NCI-H82 (cell line): ENCODE measurements around the gene SFMBT1.

Experiments used
- DNase-seq: peaks from one replicate; lab custom pipeline; 2025; lab: John Stamatoyannopoulos, UW

SFMBT1 gene

DNA sequence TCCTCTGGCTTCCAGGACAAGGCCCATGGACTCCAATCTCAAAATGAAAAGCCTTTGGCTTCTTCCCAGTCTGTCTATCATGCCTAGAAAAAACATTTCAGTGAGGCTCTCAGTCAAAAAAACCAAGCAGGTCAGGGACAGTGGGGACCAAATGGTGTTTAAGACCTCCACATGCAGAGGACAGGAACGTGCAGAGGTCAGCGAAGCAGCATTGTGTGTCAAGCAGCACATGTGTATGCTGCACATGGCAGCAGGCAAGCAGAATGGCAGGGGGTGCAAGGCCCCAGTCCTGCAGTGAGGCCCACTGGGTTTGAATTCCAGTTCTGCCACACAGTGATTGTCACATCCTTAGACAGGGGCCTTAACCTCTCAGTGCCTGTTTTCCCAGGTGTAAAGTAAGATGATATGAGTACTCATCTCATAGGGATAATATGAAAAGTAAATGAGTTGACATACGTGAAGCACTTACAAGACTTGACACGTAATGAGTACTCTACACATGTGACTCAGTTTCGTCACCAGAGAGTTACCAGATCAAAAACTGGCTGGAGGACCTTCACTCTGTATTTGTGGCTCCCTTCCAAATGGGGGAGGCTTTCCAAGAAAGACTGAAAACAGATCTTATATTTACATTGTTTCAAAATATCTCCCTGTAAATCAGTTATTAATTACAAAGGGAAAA, 159.7 kb downstream of the SFMBT1 start:
- no peak for DNase-seq

DNA sequence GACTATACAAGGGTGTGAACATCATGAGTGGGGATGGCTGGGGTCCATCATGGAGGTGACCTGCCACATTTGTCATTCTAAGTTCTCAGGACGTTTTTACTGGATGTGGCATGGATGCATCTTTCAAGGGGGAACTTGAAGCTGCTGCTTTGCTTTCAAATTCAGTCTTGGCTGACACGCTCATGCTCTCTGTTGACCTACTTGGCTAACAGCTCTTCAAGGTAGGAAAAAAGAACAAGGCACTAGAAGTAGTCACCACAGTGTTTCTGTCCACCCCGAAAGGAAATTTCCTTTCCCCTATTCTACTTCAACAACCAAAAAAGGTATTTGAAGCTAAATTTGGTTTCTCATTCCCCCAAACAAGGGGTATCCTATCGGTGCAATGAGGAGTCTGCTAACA, 163.5 kb downstream of the SFMBT1 start:
- DNase-seq, result no peak

GRCh38 chr3:52881871-52882270, 164.0 kb downstream of the SFMBT1 start:
- DNase-seq, result no peak

DNA sequence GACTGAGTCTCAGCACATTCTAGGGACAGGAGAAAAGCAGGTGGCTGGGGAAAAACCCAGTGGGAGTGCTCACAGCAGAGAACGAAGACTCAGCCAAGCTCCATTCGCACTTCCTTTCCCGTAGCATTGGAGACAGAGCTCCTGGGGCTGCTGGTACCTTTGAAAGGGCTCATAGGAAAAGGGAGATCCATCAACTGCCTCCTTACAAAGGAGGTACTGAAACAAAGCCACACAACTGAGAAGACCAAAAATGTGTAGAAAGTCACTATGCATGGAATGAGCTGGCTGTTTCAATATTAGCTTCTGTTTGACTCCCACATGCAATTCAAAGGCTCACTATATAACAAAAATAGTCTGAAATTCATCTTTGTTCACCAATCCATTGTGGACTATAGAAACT, 165.4 kb downstream of the SFMBT1 start:
- no peak for DNase-seq

GRCh38 chr3:52880047-52880446, 165.8 kb downstream of the SFMBT1 start:
- no peak for DNase-seq

DNA sequence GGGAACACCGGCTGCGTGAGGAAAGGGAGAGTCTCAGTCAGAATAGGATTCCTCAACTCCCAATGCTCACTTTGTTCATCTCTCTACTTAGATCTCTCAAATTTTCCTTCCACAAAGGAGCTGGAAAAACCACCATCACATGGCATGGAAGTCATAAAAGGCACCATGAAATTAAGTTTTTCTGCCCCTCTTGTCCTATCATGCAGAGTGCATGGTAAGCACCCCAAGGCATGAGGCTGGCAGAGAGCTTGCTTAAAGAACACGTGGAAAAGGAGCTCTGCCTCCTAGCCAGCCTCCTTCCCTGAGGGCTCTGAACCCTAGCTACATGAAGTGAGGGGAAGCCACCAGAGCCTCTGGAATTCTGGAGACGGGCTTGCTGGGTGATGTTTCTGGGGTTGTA, 166.3 kb downstream of the SFMBT1 start:
- no peak for DNase-seq

DNA sequence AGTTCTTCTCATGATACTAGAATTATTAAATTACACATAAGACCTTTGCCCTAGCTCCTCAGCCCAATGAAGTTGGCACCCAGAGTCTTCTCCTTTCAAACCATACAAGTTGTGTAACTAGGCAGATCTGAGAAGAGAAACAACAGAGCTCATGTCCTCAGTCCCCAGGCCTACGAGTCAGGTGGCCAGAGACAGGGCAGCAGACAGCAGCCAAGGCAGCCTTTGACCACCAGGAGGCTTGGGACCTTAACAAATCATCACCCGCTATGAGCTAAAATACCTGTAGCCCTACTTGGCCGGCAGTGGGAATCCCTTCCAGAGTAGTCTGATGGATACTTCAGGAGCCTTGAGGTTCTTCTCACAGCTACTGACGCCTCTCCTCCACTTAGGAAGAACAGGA, 166.8 kb downstream of the SFMBT1 start:
- DNase-seq, result no peak

GRCh38 chr3:52877085-52877484, 168.8 kb downstream of the SFMBT1 start:
- DNase-seq, result no peak

DNA sequence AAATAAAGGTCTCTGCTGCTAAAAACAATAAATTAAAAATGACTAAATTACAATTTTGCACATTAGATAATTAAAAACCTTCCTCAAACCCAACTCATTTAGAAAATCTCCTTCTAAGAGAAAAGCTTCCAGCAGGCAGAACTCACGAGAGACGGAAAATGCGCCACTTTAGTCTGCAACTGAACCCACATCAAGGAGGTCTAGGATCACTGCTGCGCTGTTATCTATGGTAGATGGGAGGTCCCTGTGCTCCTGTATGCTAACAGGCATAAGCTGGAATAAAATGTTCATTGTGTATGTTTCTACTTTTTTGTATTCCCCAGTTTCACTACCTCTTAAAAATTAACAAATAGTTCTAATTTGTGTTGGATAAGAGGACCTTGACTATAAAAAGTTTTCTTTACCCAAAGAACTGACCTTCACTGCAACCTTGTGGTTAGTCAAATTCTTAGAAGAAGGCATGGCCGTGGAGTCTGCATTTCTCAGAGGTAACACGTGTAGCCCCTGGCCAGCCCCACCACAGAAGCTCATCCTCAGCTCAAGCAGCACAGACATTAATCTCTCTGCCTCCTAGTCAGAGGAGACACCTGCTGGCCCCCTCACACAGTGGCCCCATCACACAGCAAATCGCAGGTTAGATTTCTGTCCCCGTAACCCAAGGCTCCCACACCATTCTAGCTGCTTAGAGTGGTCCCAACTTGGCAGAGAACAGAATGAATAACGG, 170.8 kb downstream of the SFMBT1 start:
- peak; percentile 9 for DNase-seq

DNA sequence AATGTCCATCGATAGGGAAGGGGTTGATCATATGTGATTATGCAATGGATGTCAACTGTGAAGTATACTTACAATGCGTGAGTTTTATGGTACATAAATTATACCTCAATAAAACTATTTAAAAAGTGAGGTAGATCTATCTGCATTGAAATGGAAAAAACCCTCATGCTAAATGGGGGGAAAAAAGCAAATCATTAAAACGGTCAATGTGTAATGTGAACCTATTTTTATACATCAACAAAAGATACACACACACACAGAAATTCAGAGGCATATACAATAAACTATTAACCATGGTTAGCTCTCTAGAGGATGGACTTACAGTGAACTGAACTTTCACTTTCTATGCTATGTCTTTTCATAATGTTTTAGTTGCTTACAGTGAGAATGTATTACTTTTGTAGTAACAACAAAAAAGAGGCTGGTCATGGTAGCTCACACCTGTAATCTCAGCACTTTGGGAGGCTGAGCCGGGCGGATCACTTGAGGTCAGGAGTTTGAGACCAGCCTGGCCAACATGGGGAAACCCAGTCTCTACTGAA, 171.6 kb downstream of the SFMBT1 start:
- no peak for DNase-seq

DNA sequence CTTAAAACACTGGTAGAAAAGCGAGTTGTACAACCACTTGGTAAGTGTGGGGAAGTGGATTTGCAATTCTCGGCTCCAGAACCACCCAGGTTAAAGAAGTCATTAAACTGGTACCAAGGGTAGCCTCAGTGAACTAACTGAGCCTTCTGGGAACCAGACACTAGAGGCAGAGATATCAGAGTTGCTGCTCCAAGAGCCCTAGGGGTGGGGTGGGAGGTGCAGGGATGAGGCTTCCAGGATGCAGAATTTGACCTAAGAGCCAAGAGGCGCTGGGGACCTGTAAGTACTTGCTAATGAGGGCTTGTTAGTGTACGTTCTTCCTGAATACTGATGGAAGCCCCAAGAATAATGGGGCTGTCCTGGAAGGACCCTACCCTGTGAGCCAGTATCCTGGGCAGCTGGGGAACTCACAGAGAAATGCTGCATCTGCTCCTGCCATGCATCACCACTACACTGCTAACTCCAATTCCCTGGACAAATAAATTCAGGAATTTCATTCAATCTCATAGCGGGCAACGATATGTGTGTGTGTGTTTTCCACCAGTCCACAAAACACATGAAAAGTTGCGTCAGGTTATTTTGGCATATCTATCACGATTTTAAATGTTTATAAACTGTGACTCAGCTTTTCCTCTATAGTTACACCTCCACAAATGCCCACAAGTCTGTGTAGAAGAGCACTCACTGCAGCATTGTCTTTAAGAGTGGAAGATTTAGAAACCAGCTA, 172.3 kb downstream of the SFMBT1 start:
- DNase-seq, result no peak

DNA sequence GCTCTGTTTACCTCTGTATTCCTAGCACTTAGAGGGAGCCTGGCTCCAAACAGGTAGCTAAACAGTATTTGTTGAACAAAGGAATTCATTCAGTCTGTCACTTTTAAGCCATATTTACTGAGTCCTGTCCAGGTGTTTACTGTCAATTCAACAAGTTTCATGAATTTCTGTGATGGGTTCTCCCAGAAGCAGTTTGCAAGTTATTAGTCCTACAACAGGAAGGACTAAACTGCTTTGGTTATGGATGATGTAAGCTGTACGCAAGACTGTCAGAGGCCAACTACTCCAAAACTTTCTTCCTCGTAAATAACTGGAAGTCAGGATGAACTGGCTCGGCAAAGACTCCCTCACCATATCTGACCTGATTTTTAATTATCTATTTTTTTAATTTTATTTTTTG, 173.6 kb downstream of the SFMBT1 start:
- no peak for DNase-seq

DNA sequence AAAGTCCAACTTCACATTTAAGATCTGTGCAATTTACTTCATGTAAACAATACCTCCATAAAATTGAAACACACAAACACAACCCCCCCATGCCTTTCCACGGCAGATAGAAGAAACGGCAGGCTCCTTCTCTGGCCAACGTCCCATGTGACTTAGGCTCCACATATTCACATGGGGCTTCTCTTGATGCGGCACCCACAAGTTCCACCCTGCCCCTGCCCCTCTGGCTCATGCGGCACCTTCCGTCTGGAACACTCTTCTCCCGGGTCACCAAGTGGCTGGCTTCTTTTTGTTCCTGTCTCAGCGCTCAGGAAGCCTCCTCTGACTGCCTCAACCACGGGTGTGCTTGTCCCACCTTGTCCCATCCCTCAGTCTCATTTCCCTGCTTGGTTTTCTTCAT, 174.1 kb downstream of the SFMBT1 start:
- no peak for DNase-seq

DNA sequence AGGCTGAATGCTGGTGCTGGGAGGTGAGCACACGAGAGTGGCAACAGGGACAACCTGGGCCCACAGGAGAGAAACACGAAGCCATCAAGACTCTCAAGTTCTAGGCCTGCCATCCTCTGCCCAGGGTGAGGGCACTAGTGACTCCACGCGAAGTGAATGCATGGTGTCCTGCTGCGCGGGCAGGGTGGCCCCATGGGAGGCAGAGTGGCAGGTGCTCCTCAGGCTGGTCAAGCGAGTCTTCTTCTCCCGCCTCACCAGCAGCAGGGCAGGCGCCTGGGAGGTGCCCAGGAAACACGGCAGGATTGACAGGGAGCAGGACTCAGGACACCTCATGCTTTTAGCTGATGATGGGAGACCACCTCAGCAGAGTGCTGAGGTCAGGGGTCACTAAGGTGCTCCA, 175.4 kb downstream of the SFMBT1 start:
- no peak for DNase-seq

- DNase-seq, result no peak
These were observed 179.4 kb downstream of the SFMBT1 start for GRCh38 chr3:52866427-52866826.

DNA sequence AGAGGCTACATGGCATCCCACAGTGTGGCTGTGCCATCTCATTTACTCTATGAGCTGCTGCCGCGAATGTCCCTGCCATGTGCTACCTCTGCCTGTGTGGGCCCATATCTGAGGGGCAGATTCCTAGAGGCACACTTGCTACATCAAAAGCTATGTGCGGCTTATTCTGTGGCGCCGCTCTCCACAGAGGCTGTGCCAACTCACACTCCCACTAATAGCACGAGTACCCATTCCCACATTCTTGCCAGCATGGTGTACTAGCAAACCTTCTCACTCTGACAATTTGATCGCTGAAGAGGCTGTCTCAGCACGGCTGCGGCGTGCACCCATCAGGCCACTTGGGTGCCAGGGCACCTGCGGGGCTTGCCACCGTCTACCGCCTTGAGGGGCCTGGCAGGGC, 179.9 kb downstream of the SFMBT1 start:
- DNase-seq, result no peak

- DNase-seq, result no peak
These were observed 185.5 kb downstream of the SFMBT1 start for GRCh38 chr3:52860424-52860768.

GRCh38 chr3:52859686-52860423, 186.0 kb downstream of the SFMBT1 start:
- no peak for DNase-seq

- peak; percentile 95 for DNase-seq
These were observed 188.0 kb downstream of the SFMBT1 start for GRCh38 chr3:52857864-52858263.

- DNase-seq, result no peak
These were observed 188.7 kb downstream of the SFMBT1 start for GRCh38 chr3:52857133-52857532.

- no peak for DNase-seq
These were observed 189.2 kb downstream of the SFMBT1 start for GRCh38 chr3:52856666-52857065.

GRCh38 chr3:52854013-52854412, 191.9 kb downstream of the SFMBT1 start:
- DNase-seq, result no peak
